Ureter (tissue), 1 donor: ENCODE data around the gene TBC1D2B. TPM values are rescaled to one million over a fixed set of nuclear protein-coding genes. Genes with fewer than 3 reads are reported as not detected.

Experiments
- DNase-seq: peaks from one replicate; pipeline ENCODE4 v3.0.0-alpha.2; 2020; ENCODE audit warnings: low spot score
- total RNA-seq: library from RNA; stranded (reverse); gene quantifications from one replicate; pipeline ENCODE4 v1.2.4, GENCODE V29; 2023
- donor health status: DM: yes; HTN: yes; CAD: no.

Gene TBC1D2B
- total RNA-seq, 1 donor from 2014 or later = 103 TPM

GRCh38 chr15:77945566-77945965 is 131.9 kb downstream of the TBC1D2B start:
- DNase-seq = no peak

Other genes starting within 250 kb of the TBC1D2B start
- not detected for gene SH2D7, start 14.8 kb upstream of the TBC1D2B start, total RNA-seq
- gene CIB2, start 53.7 kb upstream of the TBC1D2B start, total RNA-seq = 15.9 TPM
- gene IDH3A, start 71.7 kb upstream of the TBC1D2B start, total RNA-seq = 85.7 TPM
- gene ACSBG1, start 156.9 kb upstream of the TBC1D2B start, total RNA-seq = 1.6 TPM
- gene DNAJA4, start 186.9 kb upstream of the TBC1D2B start, total RNA-seq = 78.0 TPM
- gene SKIC8, start 221.9 kb upstream of the TBC1D2B start, total RNA-seq = 55.7 TPM